Stomach smooth muscle (tissue), 2 donors: ENCODE data around the gene NMBR.
A peak's percentile ranks its signal among the peaks of the same experiment; 100 is the strongest.
"Not testable (repeated sequence)": the region's sequence is repeated elsewhere in the genome, so short reads cannot be mapped to it uniquely, and the experiment has no call there.

Source experiments
- H3K27ac ChIP-seq: one replicate; pipeline ENCODE4 v1.7.0; 2013; ENCODE audit warnings: mild to moderate bottlenecking, low read length, inconsistent platforms
- H3K27me3 ChIP-seq, 2 donors: one replicate each; pipeline ENCODE4 v1.7.0; 2013; ENCODE audit warnings: low read length in 2 of 2; ENCODE audit not compliant: insufficient read depth in 2 of 2, control insufficient read depth in 1 of 2
- H3K36me3 ChIP-seq, 2 donors: one replicate each; pipeline ENCODE4 v1.7.0; 2013; ENCODE audit warnings: low read length in 2 of 2; ENCODE audit not compliant: control insufficient read depth in 2 of 2, insufficient read depth in 2 of 2
- H3K4me1 ChIP-seq: one replicate; pipeline ENCODE4 v1.7.0; 2013; ENCODE audit warnings: low read length; ENCODE audit not compliant: control insufficient read depth, insufficient read depth
- H3K4me3 ChIP-seq, 2 donors: one replicate each; pipeline ENCODE4 v1.7.0; 2013; ENCODE audit warnings: low read length in 2 of 2
- H3K9ac ChIP-seq, 2 donors: one replicate each; pipeline ENCODE4 v1.7.0; 2013; ENCODE audit warnings: low read length in 2 of 2, mild to moderate bottlenecking in 1 of 2
- H3K9me3 ChIP-seq, 2 donors: one replicate each; pipeline ENCODE4 v1.7.0; 2013; ENCODE audit warnings: low read length in 2 of 2; ENCODE audit not compliant: control insufficient read depth in 2 of 2
- donor health status: healthy.
- donor health status: Pancreatic carcinoma.

Gene NMBR

GRCh38 chr6:142146828-142147662, at the start of gene NMBR, which contains the start of gene VTA1:
TSS of gene NMBR (minus strand) at chr6:142147122. CDS start at chr6:142088658, 58,464 bp downstream.
TSS of gene VTA1 (plus strand) at chr6:142147263. CDS start at chr6:142147288, 25 bp downstream.
- Histone ChIP-seq H3K4me3 (peak within 1 kb of the TSS; percentile 88 to 94), H3K27me3 (no peaks in the 10 kb centered on the region), H3K4me1 (peaks cover 4% of the 10 kb centered on the region), H3K9ac (peak within 1 kb of the TSS; percentile 84 to 86), H3K36me3 (no peaks in the 10 kb centered on the region), H3K27ac (peak within 1 kb of the TSS; percentile 50), H3K9me3 (no peaks in the 10 kb centered on the region)

GRCh38 chr6:142195862-142196541, 49.1 kb upstream of the NMBR start:
- no peak overlapping the region for H3K9ac ChIP-seq
- no peaks in the 10 kb centered on the region for H3K4me1 ChIP-seq
- no peak overlapping the region for H3K4me3 ChIP-seq
- H3K9me3 ChIP-seq = no peaks in the 10 kb centered on the region
- peaks cover 0 to 2% of the 10 kb centered on the region in 2 donors for H3K36me3 ChIP-seq
- no peak overlapping the region for H3K27ac ChIP-seq
- H3K27me3 ChIP-seq = no peaks in the 10 kb centered on the region

DNA sequence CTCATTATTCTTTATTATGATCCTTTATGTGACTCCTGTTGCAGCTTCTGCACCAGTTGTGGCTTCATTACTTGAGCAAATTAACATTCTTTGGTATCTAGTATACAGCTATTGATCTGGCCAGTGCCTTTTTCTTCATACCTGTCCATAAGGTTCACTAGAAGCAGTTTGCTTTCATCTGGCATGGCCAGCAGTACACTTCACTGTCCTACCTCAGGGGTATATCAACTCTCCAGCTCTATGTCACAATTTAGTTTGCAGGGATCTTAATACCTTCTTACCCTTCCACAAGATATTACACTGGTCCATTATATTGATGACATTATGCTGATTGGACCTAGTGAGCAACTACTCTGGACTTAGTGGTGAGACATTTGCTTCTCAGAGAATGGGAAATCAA, 46.7 kb upstream of the NMBR start:
- no peaks in the 10 kb centered on the region for H3K9me3 ChIP-seq
- H3K9ac ChIP-seq = no peak overlapping the region
- no peak overlapping the region for H3K4me3 ChIP-seq

GRCh38 chr6:142192343-142192742, 45.4 kb upstream of the NMBR start:
- H3K27ac ChIP-seq = no peak overlapping the region
- H3K36me3 ChIP-seq = no peaks in the 10 kb centered on the region
- no peak overlapping the region for H3K9ac ChIP-seq
- no peaks in the 10 kb centered on the region for H3K4me1 ChIP-seq
- no peaks in the 10 kb centered on the region for H3K9me3 ChIP-seq
- no peak overlapping the region for H3K4me3 ChIP-seq
- no peaks in the 10 kb centered on the region for H3K27me3 ChIP-seq

More for the DNA sequence above, 46.7 kb upstream of the NMBR start:
- H3K36me3 ChIP-seq = peaks cover 0 to 2% of the 10 kb centered on the region in 2 donors
- no peaks in the 10 kb centered on the region for H3K4me1 ChIP-seq
- H3K27ac ChIP-seq = no peak overlapping the region
- no peaks in the 10 kb centered on the region for H3K27me3 ChIP-seq

GRCh38 chr6:142189057-142189456, 42.1 kb upstream of the NMBR start:
- Histone ChIP-seq H3K9ac (no peak overlapping the region), H3K4me3 (no peak overlapping the region), H3K9me3 (no peaks in the 10 kb centered on the region), H3K27me3 (no peaks in the 10 kb centered on the region), H3K27ac (no peak overlapping the region), H3K4me1 (no peaks in the 10 kb centered on the region), H3K36me3 (no peaks in the 10 kb centered on the region)

DNA sequence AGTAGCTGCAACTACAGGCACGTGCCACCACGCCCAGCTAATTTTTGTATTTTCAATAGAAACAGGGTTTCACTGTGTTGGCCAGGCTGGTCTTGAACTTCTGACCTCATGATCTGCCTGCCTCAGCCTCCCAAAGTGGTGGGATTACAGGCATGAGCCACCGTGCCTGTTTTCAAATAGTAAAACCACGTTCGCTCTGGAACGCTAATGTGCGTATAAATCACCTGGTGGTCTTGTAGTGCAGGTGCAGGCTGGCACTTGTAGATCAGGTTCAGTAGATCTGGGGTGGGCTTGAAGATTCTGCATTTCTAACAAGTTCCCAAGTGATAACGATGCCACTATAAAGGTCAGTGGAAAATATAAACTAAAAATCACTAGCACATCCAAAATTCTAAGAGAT, 41.4 kb upstream of the NMBR start:
- H3K9ac ChIP-seq, H3K4me3 ChIP-seq, H3K4me1 ChIP-seq, H3K9me3 ChIP-seq, H3K27me3 ChIP-seq, H3K27ac ChIP-seq, H3K36me3 ChIP-seq: not testable (repeated sequence)

- Histone ChIP-seq H3K27ac (no peak overlapping the region), H3K9ac (no peak overlapping the region), H3K4me3 (no peak overlapping the region), H3K4me1 (no peaks in the 10 kb centered on the region), H3K36me3 (no peaks in the 10 kb centered on the region), H3K27me3 (no peaks in the 10 kb centered on the region), H3K9me3 (no peaks in the 10 kb centered on the region)
Observed at GRCh38 chr6:142187209-142187608, 40.3 kb upstream of the NMBR start.

GRCh38 chr6:142185641-142186040, 38.7 kb upstream of the NMBR start:
- H3K9ac ChIP-seq = no peak overlapping the region
- H3K27ac ChIP-seq = no peak overlapping the region
- no peaks in the 10 kb centered on the region for H3K36me3 ChIP-seq
- H3K27me3 ChIP-seq = no peaks in the 10 kb centered on the region
- no peak overlapping the region for H3K4me3 ChIP-seq
- H3K9me3 ChIP-seq = no peaks in the 10 kb centered on the region
- H3K4me1 ChIP-seq = no peaks in the 10 kb centered on the region

- Histone ChIP-seq H3K4me1 (no peaks in the 10 kb centered on the region), H3K27me3 (no peaks in the 10 kb centered on the region), H3K4me3 (no peak overlapping the region), H3K9me3 (no peaks in the 10 kb centered on the region), H3K9ac (no peak overlapping the region), H3K27ac (no peak overlapping the region), H3K36me3 (no peaks in the 10 kb centered on the region)
Observed at GRCh38 chr6:142184307-142184706, 37.4 kb upstream of the NMBR start.

GRCh38 chr6:142183351-142183750, 36.4 kb upstream of the NMBR start:
- no peak overlapping the region for H3K9ac ChIP-seq
- no peak overlapping the region for H3K4me3 ChIP-seq
- H3K4me1 ChIP-seq = no peaks in the 10 kb centered on the region
- H3K27ac ChIP-seq = no peak overlapping the region
- H3K27me3 ChIP-seq = no peaks in the 10 kb centered on the region
- H3K36me3 ChIP-seq = no peaks in the 10 kb centered on the region
- no peaks in the 10 kb centered on the region for H3K9me3 ChIP-seq

- H3K9me3 ChIP-seq = peaks cover 0 to 3% of the 10 kb centered on the region in 2 donors
- H3K27ac ChIP-seq = no peak overlapping the region
- H3K9ac ChIP-seq = no peak overlapping the region
- H3K4me3 ChIP-seq = no peak overlapping the region
- H3K4me1 ChIP-seq = no peaks in the 10 kb centered on the region
- peaks cover 0 to 3% of the 10 kb centered on the region in 2 donors for H3K36me3 ChIP-seq
- H3K27me3 ChIP-seq = no peaks in the 10 kb centered on the region
Observed at GRCh38 chr6:142182004-142182403, 35.1 kb upstream of the NMBR start.
